Stimulated activated naive CD8-positive, alpha-beta T cell treated with anti-CD3 and anti-CD28 coated beads, Interleukin-15, amount 100 ng/mL, for 72 hours (primary cell): ENCODE data around the gene USP48.

Source experiments
- ATAC-seq: fragments of 150-1000 bp; cut with Tn5 transposase; 2 replicates; pipeline ENCODE4 v1.10.0; 2021; ENCODE audit warnings: mild to moderate bottlenecking, moderate library complexity
- DNase-seq, 2 donors: peaks; one replicate each; pipeline ENCODE4 v3.0.0; 2021 to 2022
- H3K27ac Mint-ChIP-seq, 2 donors: one replicate each; pipeline ENCODE4 v1.8.0; 2022; ENCODE audit warnings: mild to moderate bottlenecking in 2 of 2, mixed read lengths in 2 of 2, moderate library complexity in 2 of 2
- H3K27me3 Mint-ChIP-seq: one replicate; pipeline ENCODE4 v1.8.0; 2022; ENCODE audit warnings: mixed read lengths
- H3K4me1 Mint-ChIP-seq: one replicate; pipeline ENCODE4 v1.8.0; 2022; ENCODE audit warnings: mild to moderate bottlenecking, mixed read lengths
- H3K4me3 Mint-ChIP-seq, 2 donors: one replicate each; pipeline ENCODE4 v1.8.0; 2022; ENCODE audit warnings: mild to moderate bottlenecking in 2 of 2, mixed read lengths in 2 of 2, moderate library complexity in 1 of 2
- H3K9me3 Mint-ChIP-seq, 2 donors: one replicate each; pipeline ENCODE4 v1.8.0; 2022; ENCODE audit warnings: mixed read lengths in 2 of 2

USP48 gene

DNA sequence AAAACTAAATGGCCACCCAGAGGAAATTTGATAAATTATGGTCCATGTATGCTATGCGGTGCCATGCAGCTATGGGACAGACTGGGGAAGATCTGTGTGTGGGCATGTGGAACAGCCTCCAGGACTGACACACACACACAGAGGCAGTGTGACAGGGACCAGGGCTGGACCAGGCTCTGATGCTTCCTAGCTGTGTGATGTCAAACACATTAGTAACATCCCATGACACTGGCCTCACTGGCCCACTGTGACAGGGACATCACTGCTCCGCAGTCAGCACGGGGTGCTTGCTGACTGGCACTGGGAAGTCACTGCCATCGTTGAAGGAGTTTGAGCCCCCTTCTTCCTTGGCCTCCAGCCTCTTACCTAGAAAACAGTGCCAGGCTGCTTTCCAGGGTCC, 127.7 kb downstream of the USP48 start:
- H3K27ac Mint-ChIP-seq, result no peak overlapping the region
- peaks cover 33% of the 10 kb centered on the region for H3K4me1 Mint-ChIP-seq
- peaks cover 44% of the 10 kb centered on the region for H3K27me3 Mint-ChIP-seq
- ATAC-seq, result no peak
- H3K4me3 Mint-ChIP-seq, result no peak overlapping the region
- H3K9me3 Mint-ChIP-seq, result no peaks in the 10 kb centered on the region
- no peak for DNase-seq

GRCh38 chr1:21654209-21654608, 128.7 kb downstream of the USP48 start:
- no peak for DNase-seq
- ATAC-seq, result no peak
- Mint-ChIP-seq H3K9me3 (no peaks in the 10 kb centered on the region), H3K27me3 (peaks cover 44% of the 10 kb centered on the region), H3K4me1 (peaks cover 23% of the 10 kb centered on the region), H3K4me3 (no peak overlapping the region), H3K27ac (no peak overlapping the region)

- Mint-ChIP-seq H3K9me3 (no peaks in the 10 kb centered on the region), H3K4me3 (no peak overlapping the region), H3K27me3 (peaks cover 49% of the 10 kb centered on the region), H3K4me1 (peaks cover 22% of the 10 kb centered on the region), H3K27ac (no peak overlapping the region)
- DNase-seq (no peak), ATAC-seq (no peak)
Measured at GRCh38 chr1:21653744-21654100, 129.2 kb downstream of the USP48 start.

- no peak for ATAC-seq
- H3K4me3 Mint-ChIP-seq, result no peak overlapping the region
- no peaks in the 10 kb centered on the region for H3K9me3 Mint-ChIP-seq
- DNase-seq, result no peak
- peaks cover 55% of the 10 kb centered on the region for H3K27me3 Mint-ChIP-seq
- H3K4me1 Mint-ChIP-seq, result peaks cover 22% of the 10 kb centered on the region
- H3K27ac Mint-ChIP-seq, result no peak overlapping the region
Measured at GRCh38 chr1:21652937-21653743, 129.8 kb downstream of the USP48 start.

DNA sequence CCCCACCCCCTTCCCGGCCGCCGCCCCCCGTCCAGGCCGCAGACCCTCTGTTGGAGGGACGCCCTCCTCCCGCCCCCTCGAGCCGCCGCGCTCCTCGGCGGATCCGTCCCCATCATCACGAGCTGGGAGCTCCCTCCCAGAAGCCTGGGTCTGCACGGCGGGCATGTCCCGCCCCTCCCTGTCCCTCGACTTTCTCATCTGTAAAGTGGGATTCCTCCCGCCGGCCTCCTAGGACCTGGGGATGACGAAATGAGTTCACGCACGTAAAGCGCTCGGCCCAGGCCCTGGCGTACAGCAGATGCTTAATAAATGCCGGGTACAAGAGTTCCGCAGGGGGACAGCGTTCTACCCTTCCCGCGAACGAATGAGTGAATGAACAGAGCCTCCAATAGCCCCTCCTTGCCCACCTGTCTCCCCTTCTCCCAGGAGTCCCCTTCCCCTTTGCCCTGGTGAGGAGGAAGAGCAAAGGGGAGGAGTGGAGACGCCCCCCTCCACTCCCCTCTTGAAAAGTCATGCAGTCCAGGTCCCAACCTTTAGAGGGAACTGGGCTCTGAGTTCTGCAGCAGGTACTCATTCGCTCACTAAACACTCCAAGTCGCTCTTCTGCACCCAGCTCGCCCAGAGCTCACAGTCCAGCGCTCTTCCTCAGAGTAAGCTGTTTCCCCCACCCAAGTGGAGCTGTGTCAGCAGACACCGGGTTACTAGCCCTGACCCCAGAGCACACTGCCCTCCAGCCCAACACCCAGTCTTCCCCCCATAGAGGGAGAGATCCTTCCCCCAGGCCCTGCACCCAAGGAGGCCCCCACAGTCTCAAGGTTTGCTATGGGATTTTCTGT, 130.6 kb downstream of the USP48 start:
- H3K27ac Mint-ChIP-seq, result no peak overlapping the region
- peaks cover 22% of the 10 kb centered on the region for H3K4me1 Mint-ChIP-seq
- ATAC-seq, result peak; percentile 18
- no peak for DNase-seq
- H3K27me3 Mint-ChIP-seq, result peaks cover 63% of the 10 kb centered on the region
- no peaks in the 10 kb centered on the region for H3K9me3 Mint-ChIP-seq
- H3K4me3 Mint-ChIP-seq, result peak overlapping the region; percentile 60 to 85

DNA sequence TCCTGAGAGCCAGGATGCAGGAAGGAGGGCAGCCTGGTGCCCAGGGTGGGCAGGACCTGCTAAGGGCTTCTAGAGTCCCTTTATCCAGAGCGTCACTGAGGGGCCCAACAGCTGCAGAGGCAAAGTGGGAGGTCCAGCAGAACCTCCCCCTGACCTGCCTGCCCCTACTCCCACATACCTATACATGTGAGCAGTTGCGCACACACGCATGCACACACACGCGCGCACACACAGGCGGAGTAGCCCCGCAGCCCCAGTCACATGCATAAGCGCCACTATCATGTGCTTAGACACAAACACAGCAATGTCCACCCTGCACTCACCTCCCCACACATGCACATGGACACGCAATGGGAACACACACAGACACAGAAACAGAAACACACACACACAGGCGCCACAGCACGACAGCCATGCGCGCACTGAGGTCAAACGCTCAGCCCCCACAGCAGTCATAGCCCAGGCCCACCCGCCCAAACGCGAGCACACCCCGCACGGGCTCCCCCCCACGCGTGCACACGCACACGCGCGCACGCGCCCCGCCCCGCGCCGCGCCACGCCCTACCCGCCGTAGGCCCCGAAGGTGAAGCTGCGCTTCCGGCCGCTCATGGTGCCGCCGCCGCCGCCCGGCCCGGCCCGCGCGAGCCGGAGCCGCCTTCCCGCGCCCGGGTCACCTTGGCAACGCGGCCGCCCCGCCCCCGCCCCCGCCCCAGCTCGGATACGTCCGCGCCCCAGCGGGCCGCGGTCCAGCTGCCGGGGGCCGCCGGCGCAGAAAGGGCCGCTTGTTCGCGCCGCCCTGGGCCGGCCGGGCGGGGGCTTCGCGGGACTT, 131.5 kb downstream of the USP48 start:
- H3K27me3 Mint-ChIP-seq, result peaks cover 72% of the 10 kb centered on the region
- H3K4me1 Mint-ChIP-seq, result peaks cover 22% of the 10 kb centered on the region
- ATAC-seq (peak; percentile 75), DNase-seq (no peak)
- H3K9me3 Mint-ChIP-seq, result no peaks in the 10 kb centered on the region
- peak overlapping the region; percentile 77 to 86 for H3K4me3 Mint-ChIP-seq
- no peak overlapping the region for H3K27ac Mint-ChIP-seq

DNA sequence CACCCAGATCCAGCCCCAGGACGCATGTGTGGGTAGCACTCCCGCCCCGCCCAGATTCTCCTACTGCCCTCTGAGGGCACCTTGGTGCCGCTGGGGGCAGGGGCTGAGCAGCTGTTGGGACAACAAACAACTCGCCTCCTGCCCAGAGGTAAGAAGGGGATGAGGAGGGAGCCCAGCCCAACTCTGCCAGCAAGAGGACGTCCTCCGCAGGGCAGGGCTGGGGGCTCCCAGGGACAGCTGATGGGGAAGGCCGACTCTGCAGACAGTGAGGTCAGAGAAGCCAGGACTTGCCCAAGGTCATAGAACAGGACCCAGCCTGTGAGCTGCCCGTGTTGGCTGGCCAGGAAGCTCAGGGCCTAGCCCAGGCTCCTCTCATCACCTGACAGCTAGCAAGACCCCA, 132.5 kb downstream of the USP48 start:
- peaks cover 82% of the 10 kb centered on the region for H3K27me3 Mint-ChIP-seq
- H3K4me3 Mint-ChIP-seq, result peak overlapping the region in 1 of 2 donors; percentile 86
- ATAC-seq (no peak), DNase-seq (no peak)
- no peaks in the 10 kb centered on the region for H3K9me3 Mint-ChIP-seq
- peaks cover 22% of the 10 kb centered on the region for H3K4me1 Mint-ChIP-seq
- no peak overlapping the region for H3K27ac Mint-ChIP-seq

GRCh38 chr1:21649315-21649714, 133.6 kb downstream of the USP48 start:
- DNase-seq (no peak), ATAC-seq (no peak)
- H3K27me3 Mint-ChIP-seq, result peaks cover 85% of the 10 kb centered on the region
- H3K4me3 Mint-ChIP-seq, result no peak overlapping the region
- H3K4me1 Mint-ChIP-seq, result peaks cover 22% of the 10 kb centered on the region
- H3K9me3 Mint-ChIP-seq, result no peaks in the 10 kb centered on the region
- no peak overlapping the region for H3K27ac Mint-ChIP-seq

DNA sequence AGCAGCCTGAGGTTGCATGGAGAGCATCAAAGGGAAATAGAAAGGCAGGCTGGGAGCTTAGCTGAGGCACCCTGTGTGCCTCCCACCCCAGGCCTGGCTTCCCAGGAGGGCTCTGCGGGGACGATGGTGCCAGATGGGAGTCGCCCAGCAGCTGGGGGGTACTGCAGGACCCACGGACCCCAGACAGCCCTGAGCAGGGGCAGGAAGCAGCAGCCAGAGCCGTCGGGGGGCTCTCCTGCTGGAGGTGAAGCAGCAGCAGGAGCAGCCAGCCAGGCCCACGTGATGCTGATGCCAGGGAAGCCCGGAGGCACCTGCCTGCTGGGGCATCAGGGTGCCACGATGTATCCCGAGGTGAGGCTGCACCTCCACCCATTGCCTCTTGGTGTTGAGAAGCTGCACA, 134.2 kb downstream of the USP48 start:
- H3K4me3 Mint-ChIP-seq, result no peak overlapping the region
- peaks cover 90% of the 10 kb centered on the region for H3K27me3 Mint-ChIP-seq
- H3K9me3 Mint-ChIP-seq, result no peaks in the 10 kb centered on the region
- no peak overlapping the region for H3K27ac Mint-ChIP-seq
- DNase-seq (no peak), ATAC-seq (no peak)
- peaks cover 22% of the 10 kb centered on the region for H3K4me1 Mint-ChIP-seq

DNA sequence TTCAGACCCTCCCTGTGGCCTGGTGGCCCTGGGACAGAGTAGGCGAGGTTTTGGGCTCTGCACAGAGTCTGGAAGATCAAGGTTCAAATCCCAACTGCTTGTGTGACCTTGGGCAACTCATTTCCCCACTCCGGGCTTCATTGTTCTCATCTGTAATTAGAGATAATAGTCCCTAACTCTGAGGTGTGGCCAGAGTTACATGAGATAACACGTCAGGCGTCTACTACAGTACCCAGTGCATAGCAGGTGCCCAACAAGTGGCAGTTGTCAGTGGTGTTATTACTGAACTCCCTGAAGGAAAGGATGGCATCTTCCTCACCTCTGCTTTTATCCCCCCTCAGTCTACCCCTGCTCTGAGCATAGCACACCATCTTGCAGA, 134.6 kb downstream of the USP48 start:
- Mint-ChIP-seq H3K27ac (no peak overlapping the region), H3K27me3 (peaks cover 92% of the 10 kb centered on the region), H3K9me3 (no peaks in the 10 kb centered on the region), H3K4me1 (peaks cover 22% of the 10 kb centered on the region), H3K4me3 (no peak overlapping the region)
- ATAC-seq, result no peak
- DNase-seq, result no peak

DNA sequence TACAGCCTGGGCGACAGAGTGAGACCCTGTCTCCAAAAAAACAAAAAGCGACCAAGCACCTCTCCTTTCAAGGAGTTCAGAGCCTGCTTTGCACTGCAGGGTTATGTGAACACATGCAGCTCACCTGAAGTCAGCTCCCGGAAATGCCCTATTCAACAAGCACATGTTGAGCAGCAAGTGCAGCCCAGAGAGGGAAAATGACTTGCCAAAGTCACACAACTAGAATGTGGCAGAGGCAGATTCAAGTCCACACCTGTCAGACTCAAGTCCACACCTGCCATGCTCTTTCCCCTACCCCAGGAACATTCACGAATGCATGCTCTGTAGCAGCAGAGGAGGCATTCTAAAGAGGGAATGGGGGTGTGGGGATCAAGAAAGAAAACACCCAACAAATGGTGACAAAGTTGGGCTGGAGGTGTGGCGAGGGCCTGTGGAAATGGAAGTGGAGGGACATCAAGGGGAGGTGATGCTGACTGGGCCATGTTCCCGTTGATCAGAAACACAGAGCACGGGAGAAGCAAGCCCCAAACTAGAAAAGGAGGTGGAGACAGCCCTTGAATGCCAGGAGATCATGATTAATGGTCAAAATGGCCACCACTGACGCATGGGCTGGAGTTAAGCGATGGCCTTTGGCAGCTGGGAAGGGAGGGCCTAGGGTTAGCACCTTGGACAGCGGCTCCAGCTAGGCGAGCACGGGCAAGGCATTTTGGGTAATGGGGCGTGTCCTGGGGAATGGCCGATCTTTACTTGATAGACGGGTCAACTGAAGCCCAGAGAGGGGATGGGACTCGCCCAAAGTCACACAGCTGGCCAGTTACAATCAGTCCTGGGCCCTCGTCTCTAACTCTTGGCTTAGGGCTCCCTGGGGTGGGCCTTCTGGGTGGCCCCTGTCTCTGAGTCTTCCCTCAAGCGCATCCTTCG, 135.3 kb downstream of the USP48 start:
- ATAC-seq (no peak), DNase-seq (peak in 1 of 2 donors; percentile 37)
- Mint-ChIP-seq H3K4me1 (peaks cover 22% of the 10 kb centered on the region), H3K27ac (peak overlapping the region in 1 of 2 donors; percentile 83), H3K4me3 (peak overlapping the region in 1 of 2 donors; percentile 13), H3K9me3 (no peaks in the 10 kb centered on the region), H3K27me3 (peaks cover 91% of the 10 kb centered on the region)

DNA sequence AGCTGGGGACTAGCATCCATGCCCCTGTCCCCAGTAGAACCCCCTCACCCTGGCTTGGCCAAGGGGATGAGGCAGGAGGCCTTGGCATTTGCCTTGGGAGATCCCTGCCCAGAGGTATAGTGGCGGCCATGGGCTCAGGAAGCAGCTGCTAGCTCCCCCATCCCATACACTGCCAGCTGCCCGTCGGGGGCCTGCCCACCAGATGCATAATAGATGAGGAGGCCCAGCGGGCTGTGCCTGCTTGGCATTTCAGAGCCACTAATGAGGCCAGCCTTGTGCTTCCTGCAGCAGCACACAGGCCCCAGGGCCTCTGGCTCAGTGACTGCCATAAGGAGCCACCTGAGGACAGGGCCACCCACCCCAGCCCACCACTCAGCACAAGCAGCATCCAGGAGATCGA, 137.4 kb downstream of the USP48 start:
- peaks cover 76% of the 10 kb centered on the region for H3K27me3 Mint-ChIP-seq
- peaks cover 3% of the 10 kb centered on the region for H3K4me1 Mint-ChIP-seq
- DNase-seq (no peak), ATAC-seq (no peak)
- no peaks in the 10 kb centered on the region for H3K9me3 Mint-ChIP-seq
- no peak overlapping the region for H3K27ac Mint-ChIP-seq
- no peak overlapping the region for H3K4me3 Mint-ChIP-seq

DNA sequence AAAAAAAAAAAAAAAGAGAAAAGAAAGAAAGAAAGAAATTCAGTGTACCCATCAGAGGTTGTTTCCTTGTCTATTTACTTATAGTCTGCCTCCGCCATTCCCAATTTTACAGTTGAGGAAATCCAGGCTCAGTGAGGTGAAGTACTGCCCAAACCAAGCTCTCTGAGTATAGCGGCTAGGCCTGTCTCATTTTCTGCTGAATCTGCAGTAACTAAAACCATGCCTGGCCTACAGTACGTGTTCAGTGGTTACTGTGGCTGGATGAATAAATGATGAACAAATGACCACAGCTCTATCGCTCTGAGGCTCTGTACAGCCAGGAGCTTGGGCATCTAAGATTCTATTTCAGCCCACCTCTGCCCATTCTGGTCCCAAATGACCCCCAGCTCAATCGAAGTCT, 138.0 kb downstream of the USP48 start:
- no peak overlapping the region for H3K27ac Mint-ChIP-seq
- H3K9me3 Mint-ChIP-seq, result no peaks in the 10 kb centered on the region
- peaks cover 76% of the 10 kb centered on the region for H3K27me3 Mint-ChIP-seq
- DNase-seq, result no peak
- ATAC-seq, result no peak
- H3K4me1 Mint-ChIP-seq, result no peaks in the 10 kb centered on the region
- no peak overlapping the region for H3K4me3 Mint-ChIP-seq

DNA sequence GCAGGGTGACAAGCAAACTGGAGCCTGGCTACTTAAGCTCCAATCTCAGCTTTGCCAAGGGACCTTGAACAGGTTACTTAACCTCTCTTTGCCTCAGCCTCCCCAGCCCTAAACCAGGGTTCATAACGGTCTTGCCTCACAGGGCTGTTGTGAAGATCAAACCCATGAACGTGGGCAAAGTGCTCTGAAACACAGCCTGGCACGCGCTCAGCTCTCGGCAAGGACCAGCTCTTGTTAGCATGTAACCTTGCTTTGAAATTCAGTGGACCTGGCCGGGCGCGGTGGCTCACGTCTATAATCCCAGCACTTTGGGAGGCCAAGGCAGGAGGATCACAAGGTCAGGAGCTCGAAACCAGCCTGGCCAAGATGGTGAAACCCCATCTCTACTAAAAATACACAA, 138.6 kb downstream of the USP48 start:
- Mint-ChIP-seq H3K27ac (no peak overlapping the region), H3K4me3 (no peak overlapping the region), H3K4me1 (peaks cover 3% of the 10 kb centered on the region), H3K9me3 (no peaks in the 10 kb centered on the region), H3K27me3 (peaks cover 76% of the 10 kb centered on the region)
- DNase-seq, result no peak
- ATAC-seq, result no peak

GRCh38 chr1:21643624-21644023, 139.3 kb downstream of the USP48 start:
- Mint-ChIP-seq H3K4me3 (no peak overlapping the region), H3K9me3 (no peaks in the 10 kb centered on the region), H3K27ac (no peak overlapping the region), H3K27me3 (peaks cover 73% of the 10 kb centered on the region), H3K4me1 (peaks cover 10% of the 10 kb centered on the region)
- DNase-seq (no peak), ATAC-seq (no peak)
